ENCODE results near the gene FKBP1C.
"Not testable (repeated sequence)": the region's sequence is repeated elsewhere in the genome, so short reads cannot be mapped to it uniquely, and the experiment has no call there.

Gene FKBP1C

GRCh38 chr6:63197741-63198140, 13.5 kb upstream of the FKBP1C start:
- TF ChIP-seq CTCF (IDR thresholded peaks at IDR 0.05; ENCODE audit: low read depth, low read length, missing control alignments): no peak
- no peak overlapping the region for H3K4me3 ChIP-seq (replicated peaks; ENCODE audit: low read depth, low read length)
- DNase-seq (ENCODE audit: extremely low read depth, low read depth): no peak

GRCh38 chr6:63213325-63213724, 2.1 kb downstream of the FKBP1C start:
- H3K4me3 ChIP-seq (replicated peaks; ENCODE audit: low read depth, low read length): no peak overlapping the region
- no peak for DNase-seq (ENCODE audit: extremely low read depth, low read depth)
- TF ChIP-seq CTCF (IDR thresholded peaks at IDR 0.05; ENCODE audit: low read depth, low read length, missing control alignments): no peak

- DNase-seq (ENCODE audit: extremely low read depth, low read depth): no peak
- no peak for TF ChIP-seq CTCF (IDR thresholded peaks at IDR 0.05; ENCODE audit: low read depth, low read length, missing control alignments)
- no peak overlapping the region for H3K4me3 ChIP-seq (replicated peaks; ENCODE audit: low read depth, low read length)
Observed at GRCh38 chr6:63214816-63215215, 3.5 kb downstream of the FKBP1C start.

GRCh38 chr6:63224179-63224578, 12.9 kb downstream of the FKBP1C start:
- DNase-seq (ENCODE audit: extremely low read depth, low read depth): no peak
- TF ChIP-seq CTCF (IDR thresholded peaks at IDR 0.05; ENCODE audit: low read depth, low read length, missing control alignments): no peak
- no peak overlapping the region for H3K4me3 ChIP-seq (replicated peaks; ENCODE audit: low read depth, low read length)

- not testable (repeated sequence) for DNase-seq (ENCODE audit: extremely low read depth, low read depth)
Observed at GRCh38 chr6:63225987-63226386, 14.7 kb downstream of the FKBP1C start.

GRCh38 chr6:63227928-63228894, 16.9 kb downstream of the FKBP1C start:
- not testable (repeated sequence) for H3K4me3 ChIP-seq (replicated peaks; ENCODE audit: low read depth, low read length); DNase-seq (ENCODE audit: extremely low read depth, low read depth)

More at GRCh38 chr6:63225987-63226386, 14.7 kb downstream of the FKBP1C start:
- H3K4me3 ChIP-seq (replicated peaks; ENCODE audit: low read depth, low read length): not testable (repeated sequence)

- not testable (repeated sequence) for DNase-seq (ENCODE audit: extremely low read depth, low read depth); H3K4me3 ChIP-seq (replicated peaks; ENCODE audit: low read depth, low read length)
Observed at GRCh38 chr6:63230027-63230426, 18.8 kb downstream of the FKBP1C start.

- not testable (repeated sequence) for H3K4me3 ChIP-seq (replicated peaks; ENCODE audit: low read depth, low read length); DNase-seq (ENCODE audit: extremely low read depth, low read depth)
Observed at GRCh38 chr6:63230511-63230910, 19.2 kb downstream of the FKBP1C start.

- no peak for TF ChIP-seq CTCF (IDR thresholded peaks at IDR 0.05; ENCODE audit: low read depth, low read length, missing control alignments)
- DNase-seq (ENCODE audit: extremely low read depth, low read depth): no peak
- no peak overlapping the region for H3K4me3 ChIP-seq (replicated peaks; ENCODE audit: low read depth, low read length)
Observed at GRCh38 chr6:63236398-63236817, 25.1 kb downstream of the FKBP1C start.
